Heart left ventricle (tissue), 16 donors: Measurements from ENCODE around the gene NINJ1. TPM values are rescaled to one million over a fixed set of nuclear protein-coding genes. Genes with fewer than 3 reads are reported as not detected.

Experiments used
- ATAC-seq, 4 donors: fragments of 200-7000 bp; cut with Tn5 transposase; one replicate each; pipeline ENCODE4 v1.9.1; 2020 to 2022; ENCODE audit warnings: moderate library complexity in 4 of 4, mild to moderate bottlenecking in 3 of 4, moderate number of reproducible peaks in 1 of 4
- DNase-seq, 5 donors: peaks; one replicate each; pipeline ENCODE4 v3.0.0-alpha.2; 2020
- H3K27ac ChIP-seq, 12 donors: fragments of 200-600 bp; sonication (generic) in 4 of 12; one replicate each; pipeline versions ENCODE4 v1.5.0 to v1.8.0; 2016 to 2022; ENCODE audit warnings: mild to moderate bottlenecking in 2 of 12
- H3K27me3 ChIP-seq, 9 donors: fragments of 200-600 bp; sonication (generic) in 2 of 9; one replicate each; pipeline versions ENCODE4 v1.5.1 to v1.8.0; 2016 to 2022; ENCODE audit warnings: mild to moderate bottlenecking in 3 of 9
- H3K36me3 ChIP-seq, 9 donors: fragments of 200-600 bp; sonication (generic) in 2 of 9; one replicate each; pipeline versions ENCODE4 v1.5.0 to v1.8.0; 2018 to 2022; ENCODE audit warnings: mild to moderate bottlenecking in 2 of 9
- H3K4me1 ChIP-seq, 12 donors: fragments of 200-600 bp; sonication (generic) in 4 of 12; one replicate each; pipeline versions ENCODE4 v1.5.0 to v1.8.0; 2016 to 2022; ENCODE audit warnings: mild to moderate bottlenecking in 3 of 12
- H3K4me3 ChIP-seq, 12 donors: fragments of 200-600 bp; sonication (generic) in 4 of 12; one replicate each; pipeline versions ENCODE4 v1.5.0 to v1.8.0; 2017 to 2022; ENCODE audit warnings: mild to moderate bottlenecking in 9 of 12, moderate library complexity in 4 of 12
- H3K9me3 ChIP-seq, 12 donors: fragments of 200-600 bp; sonication (generic) in 4 of 12; one replicate each; pipeline versions ENCODE4 v1.5.0 to v1.8.0; 2016 to 2022; ENCODE audit warnings: mild to moderate bottlenecking in 1 of 12
- POLR2A ChIP-seq, 2 donors: fragments of 450-650 bp; IDR thresholded peaks; one replicate each; pipeline ENCODE4 v1.6.1; 2017; ENCODE audit warnings: antibody characterized with exemption in 2 of 2, mild to moderate bottlenecking in 2 of 2, moderate library complexity in 2 of 2
- WGBS, 4 donors: extraction: QIAGEN DNeasy Blood & Tissue Kit in 2 of 4; methylation state at CpG; one replicate each; pipeline versions ENCODE4 v1.1.5 to v1.1.7; 2013 to 2018; 5-methylcytosine and 5-hydroxymethylcytosine counted together
- intact Hi-C, 10 donors: fragments of 100-400 bp; cut with DNase I; formaldehyde crosslinking; loops; one replicate each; pipeline versions ENCODE4 v1.11.1 to v1.14.2; 2022
- polyA plus RNA-seq, 2 donors: library from polyadenylated mRNA; stranded (reverse); fragments of 200-250 nt; gene quantifications; one replicate each; pipeline ENCODE4 v1.2.3, GENCODE V29; 2013
- total RNA-seq, 9 donors: library from RNA; depleted of rRNA in 2 of 9; stranded (reverse); fragments of >200 nt in 2 of 9; fragmentation: NEBNext Ultra II Directional in 3 of 9; extraction: Animal tissue kit (Norgen Biotek cat#: 25700) in 3 of 9; gene quantifications; one replicate each; pipeline versions ENCODE4 v1.1.0 to v1.2.4, GENCODE V29; 2016 to 2023
- TF ChIP-seq, protein P1 (sequence below), 12 donors: fragments of 200-600 bp; sonication (generic) in 4 of 12; IDR thresholded peaks; one replicate each; pipeline versions ENCODE4 v1.5.0 to v1.8.0; 2018 to 2022; ENCODE audit warnings: antibody characterized with exemption in 12 of 12, mild to moderate bottlenecking in 5 of 12
- donor health status: ischemic (EF 13 %, LVEDD 7.1; RV severe dilation, severe dysfunction).
- donor health status: healthy with polysubstance abuse.
- donor health status: DM: no; HTN: yes; CAD: no.
- donor health status: DM: no; HTN: no; CAD: no.
- donor health status: ischemic (EF 25% LVEDD 6.9; RV normal size, moderate dysfunction).
- donor health status: ischemic (EF 25% LVEDD 5.7; RV mildly dilated, moderate dysfunction).
- donor health status: healthy.
- donor health status: DM: yes; HTN: yes; CAD: no.
- donor health status: ischemic (EF 35%, LVEDD 5.7; RV mildly dilated, moderate dysfunction).
- donor health status: nonischemic (EF 11% LVEDD 7.7; RV severe dilation, severe dysfunction).
- donor health status: DM: yes; HTN: yes; CAD: no.
- donor health status: PGD.
- donor health status: ischemic (EF 29% LVEDD 5.4; RV normal size, mild dysfunction).
- donor health status: nonischemic (EF 23%, LVEDD 6.1; RV moderate dilation, normal function).

Gene NINJ1
- total and polyA plus RNA-seq, 11 donors = 42.2 to 96.1 (median 52.9) TPM

DNA sequence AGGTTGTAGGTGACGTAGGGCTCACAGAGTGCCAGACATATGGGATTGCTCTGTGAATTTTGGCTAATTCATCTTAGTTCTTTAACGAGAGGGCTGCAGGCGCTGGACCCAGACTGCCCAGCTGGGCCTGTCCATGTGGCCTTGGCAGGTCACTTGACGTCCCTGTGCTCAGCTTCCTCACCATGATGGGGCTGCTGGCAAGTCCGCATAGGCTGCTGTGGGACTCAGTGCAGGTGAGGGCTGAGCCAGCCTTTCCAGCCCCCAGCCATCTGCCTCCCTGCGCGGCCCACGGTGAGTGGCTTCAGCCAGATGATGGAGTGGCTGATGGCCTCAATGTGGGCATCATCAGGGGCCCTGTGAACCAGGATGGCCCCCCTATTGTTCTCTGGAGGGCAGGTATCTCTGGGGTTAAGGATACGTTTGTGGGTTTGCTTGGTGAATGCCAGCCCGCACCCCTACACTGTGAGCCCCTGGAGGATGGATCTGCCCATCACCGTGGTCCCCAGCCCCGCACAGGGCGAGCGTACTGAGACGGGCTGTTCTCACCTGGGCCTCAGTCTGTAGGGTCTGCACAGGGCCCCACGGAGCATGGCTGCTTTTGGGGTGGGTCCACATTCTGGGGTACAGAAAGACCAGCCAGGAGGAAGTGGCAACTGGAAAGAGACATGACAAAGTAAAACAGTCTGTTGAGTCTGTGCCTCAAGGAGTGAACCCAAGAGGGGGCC is 34.3 kb downstream of the NINJ1 start:
- Histone ChIP-seq H3K27ac (peak overlapping the region in 4 of 12 donors; percentile 24 to 98 (median 95)), H3K36me3 (no peaks in the 10 kb centered on the region), H3K4me3 (no peak overlapping the region), H3K9me3 (peaks cover 0 to 13% (median 2%) of the 10 kb centered on the region in 12 donors), H3K27me3 (no peaks in the 10 kb centered on the region), H3K4me1 (peaks cover 11 to 48% (median 36%) of the 10 kb centered on the region in 12 donors)
- no peak for ATAC-seq
- intact Hi-C loops = loop anchor here in 6 of 10 donors (5.0 to 10.0 kb wide), 7 partner anchors 33 to 465 kb away; partner anchors contain the start of genes FAM120A (in 2 of the 6), FAM120AOS (in 2 of the 6) and NINJ1 (in 2 of the 6)
- WGBS, 4 donors = 81 to 97% (median 93%) methylated on average over 3 to 16 of the region's 16 CpGs
- peak in 2 of 5 donors; percentile 22 to 57 for DNase-seq
- TF ChIP-seq, protein P1, sequence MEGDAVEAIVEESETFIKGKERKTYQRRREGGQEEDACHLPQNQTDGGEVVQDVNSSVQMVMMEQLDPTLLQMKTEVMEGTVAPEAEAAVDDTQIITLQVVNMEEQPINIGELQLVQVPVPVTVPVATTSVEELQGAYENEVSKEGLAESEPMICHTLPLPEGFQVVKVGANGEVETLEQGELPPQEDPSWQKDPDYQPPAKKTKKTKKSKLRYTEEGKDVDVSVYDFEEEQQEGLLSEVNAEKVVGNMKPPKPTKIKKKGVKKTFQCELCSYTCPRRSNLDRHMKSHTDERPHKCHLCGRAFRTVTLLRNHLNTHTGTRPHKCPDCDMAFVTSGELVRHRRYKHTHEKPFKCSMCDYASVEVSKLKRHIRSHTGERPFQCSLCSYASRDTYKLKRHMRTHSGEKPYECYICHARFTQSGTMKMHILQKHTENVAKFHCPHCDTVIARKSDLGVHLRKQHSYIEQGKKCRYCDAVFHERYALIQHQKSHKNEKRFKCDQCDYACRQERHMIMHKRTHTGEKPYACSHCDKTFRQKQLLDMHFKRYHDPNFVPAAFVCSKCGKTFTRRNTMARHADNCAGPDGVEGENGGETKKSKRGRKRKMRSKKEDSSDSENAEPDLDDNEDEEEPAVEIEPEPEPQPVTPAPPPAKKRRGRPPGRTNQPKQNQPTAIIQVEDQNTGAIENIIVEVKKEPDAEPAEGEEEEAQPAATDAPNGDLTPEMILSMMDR (IDR thresholded peaks at IDR 0.05) = no peak
- no peak for TF ChIP-seq POLR2A (IDR thresholded peaks at IDR 0.05)

DNA sequence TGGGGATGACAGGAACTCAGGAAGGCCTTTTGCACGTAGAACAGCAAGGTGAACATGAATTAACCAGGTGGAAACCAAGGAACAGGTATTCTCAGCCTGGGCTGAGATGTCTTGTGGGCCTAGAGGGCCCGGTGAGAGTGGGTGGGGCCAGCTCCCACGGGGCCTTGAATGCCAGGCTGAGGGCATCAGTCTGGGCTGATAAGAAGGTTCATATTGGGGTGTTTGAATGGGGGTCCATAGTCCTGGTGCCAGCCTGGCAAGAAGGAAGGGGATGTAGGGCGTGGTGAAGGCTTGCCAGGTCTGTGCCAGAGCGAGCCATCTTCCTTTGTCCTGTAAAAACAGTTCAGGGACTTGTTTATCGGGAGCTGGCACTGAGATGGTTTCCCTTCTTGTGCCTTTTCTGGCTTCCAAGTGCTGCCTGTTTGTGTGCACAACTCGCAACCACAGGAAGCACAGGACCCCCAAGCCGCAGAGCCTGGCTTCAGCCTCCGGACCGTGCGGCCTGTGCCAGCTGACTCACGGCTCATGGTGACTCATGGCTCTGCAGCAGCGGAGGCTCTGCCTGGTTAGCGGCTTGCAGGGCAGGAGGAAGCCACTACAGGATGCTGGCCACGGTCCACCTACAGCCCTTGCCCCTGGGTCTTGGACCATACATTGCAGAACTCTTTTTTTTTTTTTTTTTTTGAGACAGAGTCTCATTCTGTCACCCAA is 35.7 kb downstream of the NINJ1 start:
- Histone ChIP-seq H3K4me3 (peak overlapping the region in 6 of 12 donors; percentile 3 to 99 (median 18)), H3K27me3 (no peaks in the 10 kb centered on the region), H3K9me3 (peaks cover 0 to under 1% (median 0%) of the 10 kb centered on the region in 12 donors), H3K4me1 (peaks cover 15 to 61% (median 48%) of the 10 kb centered on the region in 12 donors), H3K36me3 (no peaks in the 10 kb centered on the region), H3K27ac (peak overlapping the region in 11 of 12 donors; percentile 28 to 98 (median 53))
- intact Hi-C loops = loop anchor here in 5 of 10 donors (5.0 to 10.0 kb wide), 5 partner anchors 34 to 466 kb away; partner anchors contain the start of genes FAM120A (in 2 of the 5), FAM120AOS (in 2 of the 5) and NINJ1 (in 2 of the 5)
- DNase-seq (peak; percentile 72 to 94 (median 89)), ATAC-seq (peak in 3 of 4 donors; percentile 39 to 41 (median 41))
- peak in 1 of 2 donors; percentile 13 for TF ChIP-seq POLR2A (IDR thresholded peaks at IDR 0.05)
- TF ChIP-seq, protein P1 (IDR thresholded peaks at IDR 0.05) = no peak
- 34 to 54% (median 41%) methylated on average over 15 of the region's 15 CpGs for WGBS, 4 donors

GRCh38 chr9:93097511-93098201 is 36.4 kb downstream of the NINJ1 start:
- peak overlapping the region in 11 of 12 donors; percentile 28 to 98 (median 89) for H3K27ac ChIP-seq
- H3K36me3 ChIP-seq = no peaks in the 10 kb centered on the region
- 78 to 94% (median 82%) methylated on average over 9 to 11 of the region's 11 CpGs for WGBS, 4 donors
- ATAC-seq = no peak
- H3K4me1 ChIP-seq = peaks cover 15 to 68% (median 53%) of the 10 kb centered on the region in 12 donors
- peak in 2 of 5 donors; percentile 30 to 63 for DNase-seq
- TF ChIP-seq POLR2A (IDR thresholded peaks at IDR 0.05) = no peak
- TF ChIP-seq, protein P1 (IDR thresholded peaks at IDR 0.05) = no peak
- H3K27me3 ChIP-seq = no peaks in the 10 kb centered on the region
- intact Hi-C loops = loop anchor here in 5 of 10 donors (5.0 to 10.0 kb wide), 5 partner anchors 35 to 467 kb away; partner anchors contain the start of genes FAM120A (in 2 of the 5), FAM120AOS (in 2 of the 5) and NINJ1 (in 2 of the 5)
- no peaks in the 10 kb centered on the region for H3K9me3 ChIP-seq
- H3K4me3 ChIP-seq = peak overlapping the region in 7 of 12 donors; percentile 70 to 100 (median 98)
